Measurements from ENCODE around the gene RCBTB2. TPM values are rescaled to one million over a fixed set of nuclear protein-coding genes. Genes with fewer than 3 reads are reported as not detected.
"Not testable (repeated sequence)": the region's sequence is repeated elsewhere in the genome, so short reads cannot be mapped to it uniquely, and the experiment has no call there.

The RCBTB2 gene
- 1 to 10 TPM; 1.2 to 1.4 TPM for total RNA-seq

GRCh38 chr13:48532506-48533499, at the start of gene RCBTB2:
RCBTB2 (minus strand) TSS chr13:48533080; CDS start chr13:48521939, 11,141 bp downstream.
- no peaks in the 10 kb centered on the region for H3K27me3 Mint-ChIP-seq (ENCODE audit: low read depth)
- H3K27ac Mint-ChIP-seq, result peak within 1 kb of the TSS; percentile 97
- no peaks in the 10 kb centered on the region for H3K36me3 Mint-ChIP-seq (ENCODE audit: low read depth)
- no peaks in the 10 kb centered on the region for H3K9me3 Mint-ChIP-seq
- peak; percentile 98 for DNase-seq
- CTCF ChIA-PET, result interaction anchor here (0.5 to 1.6 kb wide), 4 partner anchors 15 to 197 kb away, joined by 3 to 5 read pairs (median 4); no protein-coding TSS in a partner anchor
- intact Hi-C loops (cut with micrococcal nuclease), result loop anchor here (1.0 to 5.0 kb wide), 14 partner anchors 28 to 911 kb away; partner anchors contain the start of genes CAB39L, CYSLTR2, ITM2B and NUDT15
- peak within 1 kb of the TSS; percentile 93 for H3K4me3 Mint-ChIP-seq
- peaks cover 17% of the 10 kb centered on the region for H3K4me1 Mint-ChIP-seq (ENCODE audit: low read depth)

- Mint-ChIP-seq H3K36me3 (ENCODE audit: low read depth) (no peaks in the 10 kb centered on the region), H3K4me3 (no peak overlapping the region), H3K27ac (no peak overlapping the region), H3K27me3 (ENCODE audit: low read depth) (peaks cover 6% of the 10 kb centered on the region), H3K9me3 (peaks cover 3% of the 10 kb centered on the region), H3K4me1 (ENCODE audit: low read depth) (peaks cover 12% of the 10 kb centered on the region)
- intact Hi-C loops (cut with micrococcal nuclease), result loop anchor here (5.0 kb wide), 1 partner anchor 150 kb away; no protein-coding TSS in a partner anchor
- no peak for DNase-seq
- CTCF ChIA-PET, result interaction anchor here (0.7 to 5.5 kb wide), 12 partner anchors 9 to 581 kb away, joined by 3 to 106 read pairs (median 4); partner anchors contain the start of gene SUCLA2
These were observed 49.2 kb upstream of the RCBTB2 start for GRCh38 chr13:48582084-48582483.

DNA sequence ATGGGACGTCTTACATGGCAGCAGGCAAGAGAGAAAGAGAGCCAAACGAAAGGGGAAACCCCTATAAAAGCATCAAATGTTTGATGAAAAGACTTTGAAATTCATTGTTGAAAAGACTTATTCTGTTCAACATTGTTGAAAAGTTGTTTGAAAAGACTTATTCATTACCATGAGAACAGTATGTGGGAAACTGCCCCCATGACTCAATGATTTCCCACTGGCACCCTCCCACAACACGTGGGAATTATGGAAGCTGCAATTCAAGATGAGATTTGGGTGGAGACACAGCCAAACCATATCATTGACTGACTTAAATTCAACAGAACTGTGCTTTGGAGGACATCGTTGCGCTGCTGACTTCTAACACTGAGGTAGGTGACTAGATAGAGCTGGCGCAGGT, 48.0 kb upstream of the RCBTB2 start:
- Mint-ChIP-seq H3K4me1 (ENCODE audit: low read depth) (peaks cover 2% of the 10 kb centered on the region), H3K4me3 (no peak overlapping the region), H3K9me3 (peaks cover 3% of the 10 kb centered on the region), H3K27ac (no peak overlapping the region), H3K27me3 (ENCODE audit: low read depth) (peaks cover 6% of the 10 kb centered on the region), H3K36me3 (ENCODE audit: low read depth) (no peaks in the 10 kb centered on the region)
- DNase-seq, result no peak
- CTCF ChIA-PET, result interaction anchor here (0.6 to 5.5 kb wide), 26 partner anchors 8 to 503 kb away, joined by 3 to 106 read pairs (median 4); partner anchors contain the start of gene ITM2B
- intact Hi-C loops (cut with micrococcal nuclease), result loop anchor here (1.0 to 5.0 kb wide), 6 partner anchors 76 to 454 kb away; no protein-coding TSS in a partner anchor

GRCh38 chr13:48580185-48580803, 47.4 kb upstream of the RCBTB2 start:
- CTCF ChIA-PET, result interaction anchor here (0.6 to 5.5 kb wide), 37 partner anchors 9 to 502 kb away, joined by 3 to 106 read pairs (median 4); partner anchors contain the start of gene ITM2B
- intact Hi-C loops (cut with micrococcal nuclease), result loop anchor here (1.0 to 5.0 kb wide), 6 partner anchors 75 to 453 kb away; no protein-coding TSS in a partner anchor

GRCh38 chr13:48579919-48580180, 47.0 kb upstream of the RCBTB2 start:
- CTCF ChIA-PET, result interaction anchor here (0.6 to 5.5 kb wide), 34 partner anchors 9 to 501 kb away, joined by 3 to 106 read pairs (median 4); partner anchors contain the start of gene ITM2B
- H3K27me3 Mint-ChIP-seq (ENCODE audit: low read depth); H3K27ac Mint-ChIP-seq: not testable (repeated sequence)

More at GRCh38 chr13:48580185-48580803, 47.4 kb upstream of the RCBTB2 start:
- no peaks in the 10 kb centered on the region for H3K36me3 Mint-ChIP-seq (ENCODE audit: low read depth)
- no peak overlapping the region for H3K4me3 Mint-ChIP-seq
- peaks cover 3% of the 10 kb centered on the region for H3K9me3 Mint-ChIP-seq
- peaks cover 6% of the 10 kb centered on the region for H3K27me3 Mint-ChIP-seq (ENCODE audit: low read depth)
- peak; percentile 88 for DNase-seq
- H3K27ac Mint-ChIP-seq, result no peak overlapping the region
- peaks cover 2% of the 10 kb centered on the region for H3K4me1 Mint-ChIP-seq (ENCODE audit: low read depth)

DNA sequence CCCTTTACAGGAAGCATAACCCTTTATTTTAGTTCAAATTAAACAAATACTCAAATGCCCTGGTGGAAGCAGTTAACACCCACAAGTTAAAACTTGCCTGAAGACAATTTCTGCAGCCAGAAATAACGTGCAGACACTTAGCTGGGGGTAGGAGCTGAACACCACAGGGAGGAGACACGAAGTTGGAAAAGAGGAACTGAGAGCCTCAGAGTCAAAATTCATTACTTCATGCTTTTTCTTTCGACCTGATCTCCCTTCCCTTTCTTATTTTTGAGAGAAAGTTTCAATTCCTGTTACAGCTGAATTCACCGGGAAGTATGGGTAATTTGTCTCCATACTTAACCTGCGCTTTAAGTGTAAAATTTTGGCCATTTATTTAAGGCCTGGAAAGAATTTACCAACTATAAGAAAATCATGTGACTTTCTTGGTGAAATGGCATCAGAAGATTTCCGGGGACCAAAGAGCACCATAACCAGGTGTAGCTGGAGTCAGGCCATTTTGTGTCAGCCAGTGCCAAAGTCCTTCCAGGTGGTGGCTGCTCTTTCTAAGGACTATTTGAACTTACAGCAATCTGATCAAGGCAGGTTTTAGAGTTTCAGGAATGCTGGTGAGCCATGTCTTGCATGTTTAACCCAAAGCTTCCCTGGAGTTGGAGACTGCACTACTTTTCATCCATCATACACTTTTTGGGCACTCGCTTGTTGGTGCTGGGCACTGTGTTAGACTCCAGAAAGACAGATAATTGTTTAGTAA, 46.5 kb upstream of the RCBTB2 start:
- H3K4me1 Mint-ChIP-seq (ENCODE audit: low read depth), result peaks cover 2% of the 10 kb centered on the region
- H3K27ac Mint-ChIP-seq, result no peak overlapping the region
- CTCF ChIA-PET, result interaction anchor here (0.6 to 5.5 kb wide), 34 partner anchors 8 to 501 kb away, joined by 3 to 106 read pairs (median 4); partner anchors contain the start of gene ITM2B
- H3K4me3 Mint-ChIP-seq, result no peak overlapping the region
- H3K27me3 Mint-ChIP-seq (ENCODE audit: low read depth), result peaks cover 3% of the 10 kb centered on the region
- H3K36me3 Mint-ChIP-seq (ENCODE audit: low read depth), result no peaks in the 10 kb centered on the region
- no peak for DNase-seq
- peaks cover 3% of the 10 kb centered on the region for H3K9me3 Mint-ChIP-seq
- intact Hi-C loops (cut with micrococcal nuclease), result loop anchor here (10.0 kb wide), 1 partner anchor 545 kb away; the partner anchor contains the start of gene NUDT15

More at GRCh38 chr13:48579919-48580180, 47.0 kb upstream of the RCBTB2 start:
- H3K4me3 Mint-ChIP-seq; H3K4me1 Mint-ChIP-seq (ENCODE audit: low read depth); DNase-seq; H3K36me3 Mint-ChIP-seq (ENCODE audit: low read depth); H3K9me3 Mint-ChIP-seq: not testable (repeated sequence)
- intact Hi-C loops (cut with micrococcal nuclease), result loop anchor here (1.0 to 10.0 kb wide), 7 partner anchors 75 to 545 kb away; partner anchors contain the start of gene NUDT15

- no peak overlapping the region for H3K27ac Mint-ChIP-seq
- DNase-seq, result no peak
- intact Hi-C loops (cut with micrococcal nuclease), result loop anchor here (10.0 kb wide), 1 partner anchor 544 kb away; the partner anchor contains the start of gene NUDT15
- no peaks in the 10 kb centered on the region for H3K36me3 Mint-ChIP-seq (ENCODE audit: low read depth)
- CTCF ChIA-PET, result interaction anchor here (0.6 to 5.5 kb wide), 13 partner anchors 11 to 456 kb away, joined by 3 to 106 read pairs (median 4); no protein-coding TSS in a partner anchor
- H3K9me3 Mint-ChIP-seq, result peaks cover 3% of the 10 kb centered on the region
- H3K27me3 Mint-ChIP-seq (ENCODE audit: low read depth), result peaks cover 3% of the 10 kb centered on the region
- H3K4me3 Mint-ChIP-seq, result no peak overlapping the region
- H3K4me1 Mint-ChIP-seq (ENCODE audit: low read depth), result peaks cover 5% of the 10 kb centered on the region
These were observed 45.8 kb upstream of the RCBTB2 start for GRCh38 chr13:48578516-48579164.

- Mint-ChIP-seq H3K36me3 (ENCODE audit: low read depth) (no peaks in the 10 kb centered on the region), H3K27ac (no peak overlapping the region), H3K4me1 (ENCODE audit: low read depth) (peaks cover 5% of the 10 kb centered on the region), H3K4me3 (no peak overlapping the region), H3K9me3 (peaks cover 3% of the 10 kb centered on the region), H3K27me3 (ENCODE audit: low read depth) (no peaks in the 10 kb centered on the region)
- DNase-seq, result no peak
- intact Hi-C loops (cut with micrococcal nuclease), result loop anchor here (10.0 kb wide), 1 partner anchor 542 kb away; the partner anchor contains the start of gene NUDT15
- CTCF ChIA-PET, result interaction anchor here (0.6 to 1.3 kb wide), 4 partner anchors 31 to 313 kb away, joined by 3 to 4 read pairs (median 3); no protein-coding TSS in a partner anchor
These were observed 43.6 kb upstream of the RCBTB2 start for GRCh38 chr13:48576448-48577010.

DNA sequence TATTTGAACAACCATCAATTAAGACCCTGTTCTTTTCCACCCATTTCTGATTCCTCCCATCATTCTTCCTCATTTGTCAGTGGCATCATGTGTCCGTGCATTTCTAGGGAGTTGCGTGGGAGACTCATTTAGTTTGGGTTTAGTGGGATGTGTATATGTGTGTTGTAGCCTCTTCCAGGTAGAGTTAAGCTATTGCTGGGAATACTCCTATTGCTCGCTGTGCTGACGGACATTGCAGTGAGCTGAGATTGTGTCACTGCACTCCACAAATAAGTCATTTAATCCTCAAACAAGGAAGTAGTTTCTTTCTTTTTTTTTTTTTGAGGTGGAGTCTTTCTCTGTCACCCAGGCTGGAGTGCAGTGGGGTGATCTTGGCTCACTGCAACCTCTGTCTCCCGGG, 42.2 kb upstream of the RCBTB2 start:
- H3K36me3 Mint-ChIP-seq (ENCODE audit: low read depth), result no peaks in the 10 kb centered on the region
- no peak for DNase-seq
- no peak overlapping the region for H3K27ac Mint-ChIP-seq
- CTCF ChIA-PET, result interaction anchor here (0.6 to 3.3 kb wide), 7 partner anchors 10 to 538 kb away, joined by 3 to 12 read pairs (median 3); partner anchors contain the start of gene NUDT15
- no peak overlapping the region for H3K4me3 Mint-ChIP-seq
- peaks cover 5% of the 10 kb centered on the region for H3K4me1 Mint-ChIP-seq (ENCODE audit: low read depth)
- no peaks in the 10 kb centered on the region for H3K9me3 Mint-ChIP-seq
- intact Hi-C loops (cut with micrococcal nuclease), result loop anchor here (10.0 kb wide), 1 partner anchor 540 kb away; the partner anchor contains the start of gene NUDT15
- H3K27me3 Mint-ChIP-seq (ENCODE audit: low read depth), result no peaks in the 10 kb centered on the region

DNA sequence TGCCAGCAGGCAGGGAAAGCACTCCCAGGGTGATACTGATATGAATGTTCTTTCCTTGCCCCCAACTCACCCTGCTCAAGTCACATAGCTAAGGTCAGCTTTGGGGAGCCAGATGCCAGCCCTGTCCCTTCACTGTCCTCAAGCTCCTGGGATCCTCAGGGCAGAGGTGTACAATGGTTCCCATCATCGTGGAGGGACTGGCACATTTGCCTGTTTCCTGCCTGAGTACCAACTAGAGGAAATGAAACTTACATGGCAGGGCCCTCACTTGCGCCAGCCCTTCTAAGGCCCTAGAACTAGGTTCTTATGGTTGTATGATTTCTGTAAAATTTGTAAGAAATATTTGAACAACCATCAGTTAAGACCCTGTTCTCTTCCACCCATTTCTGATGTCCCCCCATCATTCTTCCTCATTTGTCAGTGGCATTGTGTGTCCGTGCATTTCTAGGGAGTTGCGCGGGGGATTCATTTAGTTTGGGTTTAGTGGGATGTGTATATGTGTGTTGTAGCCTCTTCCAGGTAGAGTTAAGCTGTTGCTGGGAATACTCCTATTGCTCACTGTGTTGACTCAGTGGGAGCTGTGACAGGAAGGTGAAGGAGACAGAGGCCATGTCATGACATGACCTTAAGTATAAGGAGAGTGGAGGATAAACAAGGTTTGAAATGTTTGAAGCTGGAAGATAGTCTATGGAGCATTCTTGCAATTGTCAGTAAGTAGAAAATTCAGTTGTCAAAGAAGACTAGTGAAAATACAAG, 41.3 kb upstream of the RCBTB2 start:
- Mint-ChIP-seq H3K4me1 (ENCODE audit: low read depth) (peaks cover 5% of the 10 kb centered on the region), H3K4me3 (no peak overlapping the region), H3K27ac (no peak overlapping the region), H3K36me3 (ENCODE audit: low read depth) (no peaks in the 10 kb centered on the region), H3K27me3 (ENCODE audit: low read depth) (no peaks in the 10 kb centered on the region), H3K9me3 (no peaks in the 10 kb centered on the region)
- CTCF ChIA-PET, result interaction anchor here (0.6 to 3.3 kb wide), 6 partner anchors 16 to 537 kb away, joined by 3 to 12 read pairs (median 3); partner anchors contain the start of gene NUDT15
- no peak for DNase-seq
- intact Hi-C loops (cut with micrococcal nuclease), result loop anchor here (10.0 kb wide), 1 partner anchor 539 kb away; the partner anchor contains the start of gene NUDT15

Data from activated naive CD4-positive, alpha-beta T cell treated with anti-CD3 and anti-CD28 coated beads for 36 hours (primary cell).